ENCODE data around the gene RAE1.
A peak's percentile ranks its signal among the peaks of the same experiment; 100 is the strongest.

Gene RAE1

GRCh38 chr20:57372157-57372556 is 21.1 kb downstream of the RAE1 start:
- DNase-seq (ENCODE audit: low read depth): no peak

GRCh38 chr20:57372581-57373350 is 21.7 kb downstream of the RAE1 start:
- no peak for DNase-seq (ENCODE audit: low read depth)

DNA sequence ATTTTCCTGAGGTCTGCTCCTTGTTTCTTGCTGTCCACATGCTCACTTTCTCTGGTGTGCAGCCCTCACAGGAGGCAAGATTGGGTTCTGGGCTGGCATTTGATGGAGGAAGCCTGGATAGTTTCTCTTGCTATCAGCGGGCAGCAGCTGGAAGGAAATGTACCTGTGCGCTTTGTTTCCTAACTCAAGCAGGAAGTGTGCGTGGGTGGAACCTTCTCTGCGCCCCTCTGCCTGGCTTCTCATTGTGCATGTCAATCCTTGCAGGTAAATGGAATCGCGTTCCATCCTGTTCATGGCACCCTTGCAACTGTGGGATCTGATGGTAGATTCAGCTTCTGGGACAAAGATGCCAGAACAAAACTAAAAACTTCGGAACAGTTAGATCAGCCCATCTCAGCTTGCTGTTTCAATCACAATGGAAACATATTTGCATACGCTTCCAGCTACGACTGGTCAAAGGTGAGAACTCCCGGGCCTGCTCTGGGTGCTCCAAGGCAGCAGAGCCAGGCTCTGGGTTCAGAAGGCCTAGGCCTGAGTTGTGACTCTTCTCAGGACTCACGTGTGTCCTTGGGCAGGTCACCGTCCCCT is 23.4 kb downstream of the RAE1 start:
- DNase-seq (ENCODE audit: low read depth): no peak

- no peak for DNase-seq (ENCODE audit: low read depth)
Observed at GRCh38 chr20:57374931-57375651, 24.0 kb downstream of the RAE1 start.

GRCh38 chr20:57375652-57376230 is 24.7 kb downstream of the RAE1 start:
- DNase-seq (ENCODE audit: low read depth): no peak

GRCh38 chr20:57377350-57377749 is 26.3 kb downstream of the RAE1 start:
- no peak for DNase-seq (ENCODE audit: low read depth)

GRCh38 chr20:57378107-57378506 is 27.1 kb downstream of the RAE1 start:
- no peak for DNase-seq (ENCODE audit: low read depth)

DNA sequence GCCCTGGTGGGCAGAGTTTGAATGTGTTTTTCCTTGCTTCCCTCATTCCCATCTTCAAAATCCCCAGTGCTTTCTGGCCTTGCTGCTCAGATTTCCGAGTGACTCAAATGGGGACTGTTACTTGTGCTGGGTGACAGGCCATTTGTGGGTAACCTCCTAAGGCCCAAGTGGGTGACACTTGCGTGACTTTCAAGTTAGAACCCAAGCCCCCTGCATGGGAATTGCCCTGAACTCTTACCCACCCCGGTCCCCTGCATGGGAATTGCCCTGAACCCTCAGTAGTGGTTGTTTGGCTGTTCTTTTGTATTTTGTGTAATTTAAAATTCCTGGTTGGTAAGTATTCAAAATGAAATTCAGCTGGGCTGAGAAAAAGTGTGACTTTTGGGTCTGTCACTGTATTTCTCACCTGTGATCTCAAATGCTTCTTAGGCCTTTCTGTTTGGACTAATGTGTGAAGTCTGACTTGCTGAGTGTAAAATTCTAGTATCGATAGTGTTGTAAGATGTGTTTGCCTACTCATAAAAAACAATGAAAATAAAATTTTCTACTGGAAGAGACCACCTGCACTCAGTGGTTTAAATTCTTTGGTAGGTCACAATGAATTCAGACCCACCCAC is 27.7 kb downstream of the RAE1 start:
- DNase-seq (ENCODE audit: low read depth): no peak

DNA sequence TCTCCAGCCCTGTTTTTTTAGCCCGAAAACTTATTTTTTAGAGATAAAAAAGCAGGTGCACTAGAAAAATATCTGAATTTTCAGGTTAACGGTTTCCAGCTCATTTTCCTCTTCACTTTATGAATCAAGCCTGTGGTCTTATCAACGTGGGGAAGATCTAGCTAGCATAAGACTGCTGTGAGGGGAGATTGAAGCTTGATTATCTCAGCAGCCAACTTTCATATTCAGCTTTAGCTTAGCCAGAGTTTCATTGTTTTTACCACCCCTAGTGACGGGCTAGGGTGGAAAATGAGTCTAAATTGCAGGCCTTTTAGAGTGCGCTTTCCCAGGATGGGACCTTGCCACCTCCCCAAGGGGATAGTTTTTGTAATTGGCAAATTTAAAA is 28.2 kb downstream of the RAE1 start:
- DNase-seq (ENCODE audit: low read depth): no peak

DNA sequence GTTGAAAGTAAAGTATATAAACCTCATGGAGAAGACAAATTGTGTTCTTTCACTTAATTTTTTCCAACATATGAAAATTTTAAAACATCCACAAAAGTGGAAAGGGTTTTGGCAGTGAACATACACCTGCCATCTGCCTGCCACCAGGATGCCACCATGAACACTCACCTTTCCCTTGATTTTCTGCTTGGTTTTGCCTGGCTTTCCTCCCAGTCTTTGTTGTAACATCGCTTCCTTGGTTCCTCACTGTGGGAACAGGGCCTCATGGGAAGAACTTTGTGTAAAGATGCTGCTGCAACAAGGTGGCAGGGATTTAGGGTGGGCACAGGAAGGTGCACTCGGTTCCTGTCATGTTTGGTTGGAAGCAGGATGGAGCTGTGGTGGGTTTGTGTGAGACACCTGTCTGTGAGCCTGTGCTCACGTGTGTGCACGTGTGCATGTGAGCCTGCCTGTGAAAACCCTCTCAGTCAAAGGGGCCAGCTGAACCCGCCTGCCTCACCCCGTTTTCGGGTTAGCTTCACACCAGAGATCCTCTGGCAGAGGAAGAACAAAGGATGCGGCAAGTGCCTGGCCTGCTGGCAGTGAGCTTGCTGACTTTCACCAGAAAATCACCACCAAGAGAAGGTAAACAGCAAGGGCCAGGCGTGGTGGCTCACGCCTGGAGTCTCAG is 29.2 kb downstream of the RAE1 start:
- no peak for DNase-seq (ENCODE audit: low read depth)

- peak; percentile 65 for DNase-seq (ENCODE audit: low read depth)
Observed at GRCh38 chr20:57381596-57382503, 30.8 kb downstream of the RAE1 start.

DNA sequence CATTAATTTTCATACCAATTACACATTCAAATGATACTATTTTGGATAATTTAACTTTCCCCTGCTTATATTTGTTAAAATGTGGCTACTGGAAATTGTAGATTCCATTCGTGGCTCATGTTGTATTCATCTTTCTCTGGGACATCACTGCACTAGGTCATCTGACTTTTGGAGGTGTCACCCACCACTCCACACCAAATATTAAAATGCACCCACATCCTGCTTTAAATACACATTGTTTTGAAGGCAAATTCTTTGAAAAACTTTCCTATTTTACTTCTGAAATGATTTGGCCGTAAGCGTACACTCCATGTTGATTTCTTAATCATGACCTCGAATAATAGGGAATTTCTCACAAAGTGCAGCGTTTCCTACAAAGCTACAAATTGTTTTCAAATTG is 31.5 kb downstream of the RAE1 start:
- no peak for DNase-seq (ENCODE audit: low read depth)

- no peak for DNase-seq (ENCODE audit: low read depth)
Observed at GRCh38 chr20:57383447-57384347, 32.6 kb downstream of the RAE1 start.

DNA sequence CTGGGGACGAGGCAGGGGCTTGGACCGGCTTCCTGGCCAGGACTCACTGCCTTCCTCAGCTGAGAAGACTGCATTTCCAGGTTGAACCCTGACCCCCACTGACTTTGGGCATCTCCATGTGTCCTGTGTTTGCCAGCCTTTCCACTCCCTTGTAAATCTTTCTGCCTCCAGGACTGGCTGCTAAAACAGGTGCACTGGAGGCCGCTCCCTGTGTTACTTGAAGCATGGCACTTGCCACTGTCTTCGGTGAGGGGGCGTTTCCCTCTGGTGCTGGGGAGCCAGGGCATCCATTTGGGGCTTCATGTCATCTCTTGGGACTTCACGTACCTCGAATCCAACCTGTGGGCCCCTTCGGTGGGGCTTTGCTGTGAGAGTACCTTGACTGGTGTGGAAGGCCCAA is 33.4 kb downstream of the RAE1 start:
- no peak for DNase-seq (ENCODE audit: low read depth)

GRCh38 chr20:57384953-57385761 is 34.1 kb downstream of the RAE1 start:
- DNase-seq (ENCODE audit: low read depth): no peak

DNA sequence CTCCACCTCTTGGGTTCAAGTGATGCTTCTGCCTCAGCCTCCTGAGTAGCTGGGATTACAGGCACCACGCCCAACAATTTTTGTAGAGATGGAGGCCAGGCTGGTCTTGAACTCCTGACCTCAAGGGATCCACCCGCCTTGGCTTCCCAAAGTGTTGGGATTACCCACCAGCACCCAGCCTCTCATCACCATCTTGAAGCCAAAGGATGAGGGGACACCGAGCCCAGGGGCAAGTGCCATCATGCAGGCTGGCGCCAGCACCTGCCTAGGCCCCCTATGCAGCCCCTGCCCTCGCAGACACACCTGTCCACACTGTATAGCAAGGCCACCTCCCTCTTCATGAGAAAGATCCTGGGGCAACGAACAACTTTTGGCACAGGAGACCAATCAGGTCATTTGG is 34.9 kb downstream of the RAE1 start:
- no peak for DNase-seq (ENCODE audit: low read depth)

DNA sequence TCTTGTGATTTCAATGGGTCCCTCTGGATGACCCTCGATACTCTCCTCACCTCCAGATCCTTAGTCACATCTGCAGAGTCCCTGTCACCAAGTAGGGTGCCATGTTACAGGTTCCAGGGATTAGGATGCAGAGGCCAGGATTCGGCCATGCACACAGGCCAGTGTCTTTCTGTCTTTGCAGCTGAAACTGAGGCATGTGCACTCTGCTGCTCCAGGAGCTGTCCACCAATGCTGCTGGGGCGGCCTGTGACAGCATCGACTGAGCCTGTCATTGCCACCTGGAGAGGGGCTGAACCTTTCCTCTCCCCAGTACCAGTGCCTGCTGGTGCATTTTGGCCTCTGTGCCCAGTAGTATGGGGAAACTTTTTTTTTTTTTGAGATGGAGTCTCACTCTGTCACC is 35.7 kb downstream of the RAE1 start:
- DNase-seq (ENCODE audit: low read depth): no peak

GRCh38 chr20:57387463-57387862 is 36.4 kb downstream of the RAE1 start:
- no peak for DNase-seq (ENCODE audit: low read depth)

- DNase-seq (ENCODE audit: low read depth): no peak
Observed at GRCh38 chr20:57387945-57388371, 36.9 kb downstream of the RAE1 start.
